ES-I3 (cell line): ENCODE data around the gene IQGAP1.

Experiments used
- H3K36me3 ChIP-seq: 2 replicates; pipeline ENCODE4 v1.6.1; 2013; ENCODE audit warnings: mild to moderate bottlenecking, low read length, control low read depth, moderate library complexity; ENCODE audit not compliant: insufficient read depth
- H3K4me1 ChIP-seq: 2 replicates; pipeline ENCODE4 v1.6.1; 2013; ENCODE audit warnings: mild to moderate bottlenecking, control low read depth, low read length; ENCODE audit not compliant: insufficient read depth
- H3K9ac ChIP-seq: 2 replicates; pipeline ENCODE4 v1.6.1; 2013; ENCODE audit warnings: low read depth, mild to moderate bottlenecking, low read length, moderate library complexity
- H3K9me3 ChIP-seq: 2 replicates; pipeline ENCODE4 v1.6.1; 2013; ENCODE audit warnings: mild to moderate bottlenecking, low read length, moderate library complexity; ENCODE audit not compliant: control insufficient read depth, insufficient read depth

The IQGAP1 gene

DNA sequence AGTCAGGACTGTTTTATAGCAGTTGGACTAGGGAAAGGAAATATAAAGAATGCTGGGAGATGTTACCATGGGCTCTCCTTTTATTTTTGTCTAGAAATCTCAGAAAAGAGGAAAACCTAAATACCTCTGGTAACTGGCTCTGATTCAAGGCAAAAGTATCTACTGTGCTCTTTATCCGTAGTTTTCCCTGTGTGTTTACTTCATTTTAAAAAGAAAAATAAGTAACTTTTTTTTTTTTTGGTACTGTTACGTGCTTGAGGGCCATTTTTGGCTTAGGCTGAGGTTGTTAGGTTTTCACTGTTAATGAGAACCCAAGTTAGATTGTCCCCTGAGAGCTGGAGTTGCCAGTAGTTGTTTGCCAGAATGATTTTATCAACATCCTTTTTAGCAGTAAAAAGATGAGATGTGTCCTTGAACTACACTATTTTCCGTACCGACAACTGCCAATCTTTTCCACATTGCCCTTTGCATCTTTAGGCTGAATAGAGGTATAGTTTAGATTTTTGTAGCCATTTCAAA is 35.8 kb downstream of the IQGAP1 start:
- Histone ChIP-seq H3K4me1 (peaks cover 23% of the 10 kb centered on the region), H3K9ac (no peak overlapping the region), H3K36me3 (no peaks in the 10 kb centered on the region), H3K9me3 (no peaks in the 10 kb centered on the region)

DNA sequence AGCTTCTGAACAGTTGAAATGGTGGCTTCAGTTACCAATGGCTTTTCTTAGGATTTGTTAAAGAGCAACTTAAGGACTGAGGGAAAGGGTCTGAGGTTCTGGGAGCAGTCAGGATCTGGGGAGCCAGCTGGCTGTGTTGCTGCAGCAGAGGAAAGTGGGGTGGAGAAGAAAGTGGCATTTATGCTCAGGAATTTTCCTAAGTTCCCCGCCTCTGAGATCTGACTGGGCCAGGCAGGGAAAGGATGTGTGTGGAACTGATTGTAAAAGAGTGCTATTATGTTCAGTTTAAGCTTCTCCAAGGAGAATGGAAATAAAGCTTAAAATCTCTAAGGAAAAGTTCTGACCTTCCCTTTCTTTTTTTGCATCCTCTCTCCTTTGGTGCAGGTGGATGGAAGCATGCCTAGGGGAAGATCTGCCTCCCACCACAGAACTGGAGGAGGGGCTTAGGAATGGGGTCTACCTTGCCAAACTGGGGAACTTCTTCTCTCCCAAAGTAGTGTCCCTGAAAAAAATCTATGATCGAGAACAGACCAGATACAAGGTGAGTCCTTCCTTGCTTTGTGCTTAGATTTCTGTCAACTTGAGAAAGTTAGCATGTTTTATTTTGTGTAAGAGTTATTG is 37.8 kb downstream of the IQGAP1 start:
- Histone ChIP-seq H3K36me3 (no peaks in the 10 kb centered on the region; the same call in 1 of the 2 replicates), H3K9ac (no peak overlapping the region), H3K9me3 (no peaks in the 10 kb centered on the region)

DNA sequence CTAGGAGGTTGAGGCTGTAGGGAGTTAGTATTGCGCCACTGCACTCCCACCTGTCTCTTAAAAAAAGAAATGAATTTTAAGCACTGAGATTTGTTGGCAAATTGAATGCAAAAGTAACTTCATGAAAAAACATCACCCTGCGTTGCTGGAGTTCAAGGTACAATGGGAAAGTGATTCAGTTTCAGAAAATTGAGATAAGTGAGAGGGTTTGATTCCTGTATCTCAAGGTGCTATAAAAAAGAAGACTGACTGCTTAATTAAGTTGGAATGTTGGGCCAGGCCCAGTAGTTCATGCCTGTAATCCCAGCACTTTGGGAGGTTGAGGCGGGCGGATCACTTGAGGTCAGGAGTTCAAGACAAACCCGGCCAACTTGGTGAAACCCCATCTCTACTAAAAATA is 39.1 kb downstream of the IQGAP1 start:
- Histone ChIP-seq H3K9ac (no peak overlapping the region), H3K9me3 (no peaks in the 10 kb centered on the region), H3K36me3 (no peaks in the 10 kb centered on the region; the same call in 1 of the 2 replicates), H3K4me1 (0 out of 2 replicates have a peak, but pooled peaks cover 8% of the 10 kb centered on the region)

More for the DNA sequence above, 37.8 kb downstream of the IQGAP1 start:
- H3K4me1 ChIP-seq = peaks cover 8% of the 10 kb centered on the region; the same call in 1 of the 2 replicates

DNA sequence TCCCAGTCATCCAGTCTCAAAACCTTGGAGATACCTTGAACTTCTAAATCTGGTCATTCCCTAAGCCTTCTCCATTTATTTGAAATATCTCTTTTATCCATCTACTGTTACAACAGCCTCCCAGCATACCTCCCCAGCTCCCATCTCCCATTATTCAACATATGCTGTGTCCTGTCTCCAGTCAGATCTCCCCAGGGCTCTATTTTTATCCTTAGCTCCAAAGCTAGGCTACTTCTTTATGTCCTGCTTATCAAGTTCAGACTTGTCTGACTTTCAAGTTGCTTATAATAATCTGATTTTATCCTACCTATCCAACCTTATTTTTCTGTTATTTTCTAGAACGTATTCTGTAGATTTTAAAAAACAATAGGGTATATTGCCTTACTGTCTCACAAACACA is 44.2 kb downstream of the IQGAP1 start:
- no peak overlapping the region for H3K9ac ChIP-seq
- no peaks in the 10 kb centered on the region for H3K4me1 ChIP-seq
- H3K9me3 ChIP-seq = no peaks in the 10 kb centered on the region
- no peaks in the 10 kb centered on the region; the same call in 1 of the 2 replicates for H3K36me3 ChIP-seq

DNA sequence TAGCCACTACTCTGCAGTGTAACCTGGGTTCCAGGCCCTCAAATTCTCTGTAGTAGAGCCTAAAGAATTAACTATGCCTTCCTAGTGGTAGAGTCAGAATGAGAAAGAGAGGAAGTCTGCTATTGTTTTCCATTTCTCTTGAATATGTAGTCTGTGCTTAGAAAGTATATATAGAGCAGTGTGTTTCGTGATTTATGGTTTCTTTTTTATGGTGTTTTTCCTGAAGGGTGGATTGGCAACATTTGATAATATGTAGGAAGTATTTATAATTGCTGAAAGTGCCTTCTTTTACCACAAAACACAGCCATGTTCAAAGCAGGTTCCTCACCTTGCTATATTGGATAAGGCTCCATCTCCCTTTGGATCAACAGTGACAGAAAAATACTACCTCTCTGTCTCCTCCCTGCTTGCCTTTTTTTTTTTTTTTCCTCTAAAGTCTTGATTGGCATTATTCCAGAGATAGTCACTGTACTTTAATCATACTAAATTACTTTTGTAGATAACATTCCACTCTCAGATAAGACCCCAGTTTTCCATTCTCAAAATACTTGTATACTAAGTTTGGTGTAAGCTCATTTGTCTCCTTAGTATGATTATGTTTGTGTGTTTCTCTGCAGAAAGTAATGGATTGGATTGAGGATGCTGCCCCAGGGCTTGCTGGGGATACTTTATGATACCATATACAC is 47.8 kb downstream of the IQGAP1 start:
- H3K9me3 ChIP-seq = no peaks in the 10 kb centered on the region
- H3K9ac ChIP-seq = no peak overlapping the region
- no peaks in the 10 kb centered on the region for H3K4me1 ChIP-seq
- no peaks in the 10 kb centered on the region for H3K36me3 ChIP-seq

DNA sequence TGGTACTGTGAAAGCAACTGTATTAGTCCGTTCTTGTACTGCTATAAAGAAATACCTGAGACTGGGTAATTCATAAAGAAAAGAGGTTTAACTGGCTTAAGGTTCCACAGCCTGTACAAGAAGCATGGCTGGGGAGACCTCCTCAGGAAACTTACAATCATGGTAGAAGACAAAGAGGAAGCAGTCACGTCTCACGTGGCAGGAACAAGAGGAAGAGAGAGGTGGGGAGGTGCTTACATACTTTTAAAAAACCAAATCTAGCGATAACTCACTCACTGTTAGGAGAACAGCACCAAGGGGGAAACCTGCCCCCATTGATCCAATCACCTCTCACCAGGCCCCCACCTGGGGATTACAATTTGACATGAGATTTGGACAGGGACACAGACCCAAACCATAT is 48.9 kb downstream of the IQGAP1 start:
- no peaks in the 10 kb centered on the region for H3K36me3 ChIP-seq

DNA sequence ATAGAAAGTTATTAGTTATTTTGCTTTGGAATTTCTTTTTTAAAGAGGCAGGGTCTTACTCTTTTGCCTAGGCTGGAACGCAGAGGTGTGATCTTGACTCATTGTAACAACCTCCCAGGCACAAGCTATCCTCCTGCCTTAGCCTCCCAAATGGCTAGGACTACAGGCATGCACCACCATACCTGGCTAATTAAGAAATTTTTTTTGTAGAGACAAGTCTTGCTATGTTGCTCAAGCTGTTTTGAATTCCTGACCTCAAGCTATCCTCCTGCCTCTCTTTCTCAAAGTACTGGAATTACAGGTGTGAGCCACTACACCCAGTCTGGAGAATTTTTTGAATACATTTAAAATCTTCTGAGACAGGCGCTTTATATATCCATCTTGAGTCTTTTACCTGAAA is 49.5 kb downstream of the IQGAP1 start:
- no peaks in the 10 kb centered on the region for H3K4me1 ChIP-seq
- H3K36me3 ChIP-seq = no peaks in the 10 kb centered on the region
- no peaks in the 10 kb centered on the region for H3K9me3 ChIP-seq
- no peak overlapping the region for H3K9ac ChIP-seq

More for the DNA sequence above, 48.9 kb downstream of the IQGAP1 start:
- no peak overlapping the region for H3K9ac ChIP-seq
- no peaks in the 10 kb centered on the region for H3K4me1 ChIP-seq
- no peaks in the 10 kb centered on the region for H3K9me3 ChIP-seq

DNA sequence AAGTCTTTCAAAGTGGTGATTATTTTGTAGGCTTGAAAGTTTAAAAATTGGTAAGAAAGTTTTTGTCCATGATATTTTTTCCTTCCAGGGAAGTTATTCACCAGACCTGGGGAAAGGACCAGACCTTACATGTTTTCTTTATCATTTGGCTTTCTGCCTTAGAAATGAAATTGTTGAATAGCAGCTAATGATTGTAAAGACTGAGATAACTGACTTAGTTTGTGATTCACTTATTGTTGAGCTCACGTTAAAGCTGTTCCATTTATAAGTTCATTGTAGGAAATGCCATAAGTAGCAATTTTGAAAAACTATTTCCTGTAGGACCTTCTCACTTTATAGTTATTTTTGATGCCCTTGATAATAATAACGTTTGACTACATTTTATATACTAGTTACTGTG is 51.9 kb downstream of the IQGAP1 start:
- no peaks in the 10 kb centered on the region; the same call in 1 of the 2 replicates for H3K36me3 ChIP-seq
- no peak overlapping the region for H3K9ac ChIP-seq
- no peaks in the 10 kb centered on the region for H3K9me3 ChIP-seq
- no peaks in the 10 kb centered on the region for H3K4me1 ChIP-seq

DNA sequence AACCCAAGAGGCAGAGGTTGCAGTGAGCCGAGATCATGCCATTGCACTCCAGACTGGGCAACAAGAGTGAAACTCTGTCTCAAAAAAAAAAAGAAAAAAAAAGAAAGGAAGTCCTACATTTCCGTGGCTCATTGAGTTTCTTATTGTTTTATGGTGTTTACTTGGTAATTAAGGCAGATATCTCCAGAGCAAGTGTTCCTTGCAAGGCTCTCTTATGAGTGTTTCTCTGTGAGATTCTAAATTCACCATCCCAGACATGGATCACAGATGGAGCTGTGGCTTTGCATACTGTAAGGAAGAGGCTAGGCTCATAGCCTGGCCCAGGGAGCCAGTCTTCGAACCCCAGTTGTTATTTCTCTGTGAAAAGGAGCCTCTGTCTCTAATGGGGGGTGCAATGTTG is 53.0 kb downstream of the IQGAP1 start:
- Histone ChIP-seq H3K36me3 (no peaks in the 10 kb centered on the region; the same call in 1 of the 2 replicates), H3K9me3 (no peaks in the 10 kb centered on the region), H3K9ac (no peak overlapping the region), H3K4me1 (no peaks in the 10 kb centered on the region)

DNA sequence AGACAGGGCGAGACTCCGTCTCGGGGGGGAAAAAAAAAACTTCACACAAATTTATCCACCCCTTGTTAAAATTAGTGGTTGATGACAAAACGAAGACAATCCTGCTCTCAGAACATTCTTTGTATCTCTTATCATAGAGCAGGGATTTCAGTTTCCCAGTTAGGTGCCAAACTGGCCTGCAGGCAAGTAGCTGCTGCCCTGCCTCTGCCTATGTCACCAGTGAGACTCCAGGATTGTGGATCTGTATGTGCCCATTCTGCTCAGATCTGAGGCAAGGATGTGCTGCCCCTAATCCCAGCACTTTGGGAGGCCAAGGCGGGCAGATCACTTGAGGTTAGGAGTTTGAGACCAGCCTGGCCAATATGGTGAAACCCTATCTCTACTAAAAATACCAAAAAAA is 54.4 kb downstream of the IQGAP1 start:
- Histone ChIP-seq H3K4me1 (no peaks in the 10 kb centered on the region), H3K36me3 (peaks cover 2% of the 10 kb centered on the region; the same call in 1 of the 2 replicates), H3K9ac (no peak overlapping the region), H3K9me3 (no peaks in the 10 kb centered on the region)

DNA sequence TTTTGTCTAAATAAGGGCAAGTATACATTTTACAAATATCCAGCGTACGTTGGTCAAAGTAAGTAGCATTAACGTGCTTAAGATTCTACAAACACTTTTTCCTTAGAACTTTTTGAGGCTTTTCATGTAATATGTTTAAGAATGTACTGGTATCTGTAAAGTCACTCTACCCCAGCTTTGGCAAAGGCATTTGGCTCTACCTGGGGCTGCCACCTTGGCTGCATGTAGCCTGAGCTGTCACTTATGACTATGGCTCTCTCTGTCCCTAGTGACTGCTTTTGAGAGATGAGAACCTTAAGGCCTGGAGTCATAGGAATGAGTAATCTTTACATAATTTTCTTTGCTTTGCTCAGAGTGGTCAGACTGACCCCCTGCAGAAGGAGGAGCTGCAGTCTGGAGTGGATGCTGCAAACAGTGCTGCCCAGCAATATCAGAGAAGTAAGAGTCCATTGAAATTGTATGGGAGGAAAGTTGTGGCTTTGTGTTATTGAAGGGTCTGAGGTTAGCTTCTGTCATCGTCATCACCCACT is 61.2 kb downstream of the IQGAP1 start:
- H3K4me1 ChIP-seq = peaks cover 7% of the 10 kb centered on the region; the same call in 1 of the 2 replicates
- no peak overlapping the region for H3K9ac ChIP-seq
- H3K9me3 ChIP-seq = no peaks in the 10 kb centered on the region
- H3K36me3 ChIP-seq = peaks cover 22% of the 10 kb centered on the region

DNA sequence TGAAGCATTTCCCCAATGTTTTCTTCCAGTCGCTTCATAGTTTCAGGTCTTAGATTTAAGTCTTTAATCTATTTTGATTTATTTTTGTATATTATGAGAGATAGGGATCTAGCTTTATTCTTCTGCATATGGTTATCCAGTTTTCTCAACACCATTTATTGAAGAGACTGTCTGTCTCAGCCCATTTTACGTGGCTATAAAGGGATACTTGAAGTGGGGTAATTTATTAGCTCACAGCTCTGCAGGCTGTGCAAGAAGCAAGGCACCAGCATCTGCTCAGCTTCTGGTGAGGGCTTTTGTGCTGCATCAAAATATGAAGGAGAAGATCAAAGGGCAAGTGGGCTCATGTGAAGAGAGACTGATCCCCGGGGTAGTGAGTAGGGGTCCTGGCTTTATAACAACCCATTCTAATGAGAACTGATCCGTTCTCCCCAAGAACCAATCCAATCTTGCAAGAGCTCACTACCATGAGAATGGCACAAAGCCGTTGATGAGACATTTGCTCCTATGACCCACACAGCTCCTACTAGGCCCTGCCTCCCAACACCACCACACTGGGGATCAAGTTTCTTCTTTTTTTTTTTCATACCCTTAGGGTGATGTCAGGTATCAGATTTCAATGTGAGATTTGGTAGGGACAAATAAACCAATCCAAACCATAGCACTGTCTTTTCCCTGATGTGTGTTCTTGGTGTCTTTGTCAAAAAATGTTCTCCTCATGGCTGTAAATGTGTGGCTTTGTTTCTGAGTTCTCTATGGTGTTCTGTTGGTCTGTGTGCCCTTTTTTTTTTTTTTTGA is 63.2 kb downstream of the IQGAP1 start:
- no peaks in the 10 kb centered on the region for H3K9me3 ChIP-seq
- H3K4me1 ChIP-seq = peaks cover 7% of the 10 kb centered on the region; the same call in 1 of the 2 replicates
- no peak overlapping the region for H3K9ac ChIP-seq
- peaks cover 32% of the 10 kb centered on the region for H3K36me3 ChIP-seq

DNA sequence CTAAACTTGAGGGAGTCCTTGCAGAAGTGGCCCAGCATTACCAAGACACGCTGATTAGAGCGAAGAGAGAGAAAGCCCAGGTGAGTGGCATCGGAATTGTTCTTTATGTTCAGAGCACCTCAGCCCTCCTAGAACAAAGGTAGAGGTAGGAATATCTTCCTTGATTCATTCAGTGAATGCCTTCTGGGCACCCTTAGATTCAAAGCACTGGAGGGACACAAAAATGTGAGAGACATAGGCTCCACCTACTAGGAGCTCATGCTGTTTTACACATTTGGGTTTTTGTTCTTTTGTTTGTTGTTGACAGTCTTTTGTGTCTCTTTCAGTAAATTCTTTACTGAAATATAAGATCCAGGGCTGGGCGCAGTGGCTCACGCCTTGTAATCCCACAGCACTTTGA is 68.2 kb downstream of the IQGAP1 start:
- peaks cover 22% of the 10 kb centered on the region for H3K36me3 ChIP-seq
- no peaks in the 10 kb centered on the region for H3K9me3 ChIP-seq
- peaks cover 1% of the 10 kb centered on the region; the same call in 1 of the 2 replicates for H3K4me1 ChIP-seq
- H3K9ac ChIP-seq = no peak overlapping the region

DNA sequence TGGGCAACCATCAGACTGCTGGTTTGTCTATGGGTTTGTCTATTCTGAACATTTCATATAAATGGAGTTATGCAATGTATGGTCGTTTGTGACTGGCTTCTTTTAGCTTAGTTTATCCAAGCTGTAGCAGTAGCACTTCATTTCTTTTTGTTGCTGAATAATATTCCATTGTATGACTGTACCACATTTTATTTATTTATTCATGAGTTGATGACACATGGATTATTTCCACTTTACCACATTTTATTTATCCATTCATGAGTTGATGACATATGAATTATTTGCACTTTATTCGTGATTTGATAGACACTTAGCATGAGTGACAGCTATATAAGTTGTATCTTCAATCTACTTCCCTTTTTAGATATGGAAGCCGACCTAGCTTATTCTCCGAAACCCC is 70.0 kb downstream of the IQGAP1 start:
- no peak overlapping the region for H3K9ac ChIP-seq

More for the DNA sequence above, 70.0 kb downstream of the IQGAP1 start:
- Histone ChIP-seq H3K36me3 (peaks cover 17% of the 10 kb centered on the region), H3K4me1 (no peaks in the 10 kb centered on the region), H3K9me3 (no peaks in the 10 kb centered on the region)
